HG03442 (cell line): ENCODE results near the gene IGFBP1.

Experiments
- ATAC-seq: cut with Tn5 transposase; IDR thresholded peaks from one replicate; pipeline ENCODE4 v1.9.1; 2021; ENCODE audit warnings: mild to moderate bottlenecking, moderate library complexity; ENCODE audit not compliant: unreplicated experiment

The IGFBP1 gene

DNA sequence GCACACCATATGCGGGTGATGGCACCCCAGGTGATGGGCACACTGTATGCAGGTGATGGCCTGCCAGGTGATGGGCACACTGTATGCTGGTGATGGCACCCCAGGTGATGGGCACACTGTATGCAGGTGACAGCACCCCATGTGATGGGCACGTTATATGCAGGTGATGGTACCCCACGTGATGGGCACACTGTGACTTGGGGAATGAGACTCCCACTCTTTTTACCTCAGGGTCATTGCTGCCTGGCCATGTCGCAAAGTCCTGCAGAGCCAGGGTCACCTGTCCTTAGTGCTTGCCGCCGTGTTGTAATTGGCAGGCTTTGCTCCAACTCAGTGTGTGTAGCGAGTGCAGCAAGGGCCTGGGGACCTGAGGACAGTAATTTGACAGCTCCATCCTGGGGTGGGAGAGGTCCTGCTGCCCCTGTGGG lies 7.8 kb upstream of the IGFBP1 start:
- ATAC-seq, result no peak

DNA sequence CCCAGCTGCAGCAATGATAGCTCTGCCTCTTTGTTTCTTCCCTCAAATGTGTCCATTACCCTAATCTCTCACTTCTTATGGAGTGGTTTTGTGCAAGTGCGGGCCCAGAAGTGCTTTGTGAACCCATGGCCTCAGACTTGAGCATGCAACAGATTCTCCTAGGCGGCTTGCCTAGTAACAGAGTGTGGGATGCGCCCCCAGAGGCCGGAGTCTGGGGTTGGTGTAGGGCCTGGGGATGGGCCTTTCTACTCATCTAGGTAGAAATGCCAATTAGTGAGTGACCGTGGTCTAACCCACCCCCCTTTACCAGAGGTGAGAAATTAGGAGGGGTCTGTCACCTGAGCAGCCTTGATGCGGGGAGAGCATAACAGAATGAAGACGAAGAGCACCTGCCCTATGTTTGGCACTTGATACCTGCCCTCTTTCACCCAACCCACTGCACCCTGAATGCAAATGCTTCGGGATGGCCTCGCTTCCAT lies 7.0 kb upstream of the IGFBP1 start:
- ATAC-seq, result no peak

DNA sequence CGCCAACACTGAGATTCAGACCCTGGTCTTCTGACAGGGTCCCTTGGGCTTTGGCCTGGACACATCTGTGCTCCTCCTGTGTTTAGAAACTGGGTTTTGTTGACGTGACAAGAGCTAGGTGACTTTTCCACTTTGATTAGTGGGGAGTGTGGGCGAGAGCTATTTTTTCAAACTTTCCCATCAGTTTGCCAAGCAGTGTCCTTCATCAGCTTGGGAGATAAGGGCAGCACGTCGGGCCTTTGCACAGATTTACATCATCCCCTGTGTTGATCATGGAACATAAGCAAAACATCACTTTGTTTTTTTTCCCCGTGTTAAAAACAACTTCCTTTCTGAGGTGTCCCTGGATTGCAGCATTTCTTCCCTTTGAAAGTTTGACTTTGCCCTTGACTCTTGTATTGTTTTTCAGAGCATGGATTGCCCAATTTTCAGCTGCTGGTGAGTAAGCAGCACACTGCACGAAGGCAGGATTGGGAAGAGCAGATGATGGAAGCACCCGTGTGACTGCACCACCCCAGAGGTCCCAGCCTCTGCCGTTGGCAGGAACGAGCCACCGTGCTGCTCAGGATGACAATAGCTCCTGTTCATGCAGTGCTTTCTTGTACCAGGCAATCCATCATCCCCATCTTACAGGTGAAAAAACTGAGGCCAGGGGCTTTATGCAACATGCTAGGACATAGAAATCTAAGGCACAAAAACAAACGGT lies 6.4 kb upstream of the IGFBP1 start:
- no peak for ATAC-seq

DNA sequence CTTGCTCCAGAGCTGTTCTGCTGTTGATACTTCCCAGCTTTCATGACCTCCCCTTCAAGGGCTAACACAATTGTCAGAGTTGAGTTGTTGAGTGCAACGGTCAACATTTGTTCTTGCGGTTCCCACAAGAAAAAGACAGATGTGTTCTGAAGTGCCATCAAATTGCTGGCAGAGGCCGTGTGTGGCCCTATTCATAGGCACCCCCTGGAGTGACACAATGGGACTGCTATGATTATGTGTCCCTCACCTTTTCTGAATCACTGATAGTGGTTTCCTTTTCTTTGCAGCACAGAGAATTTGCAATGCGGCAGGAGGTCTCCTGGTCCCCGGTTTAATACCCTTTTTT lies 5.8 kb upstream of the IGFBP1 start:
- ATAC-seq, result no peak

DNA sequence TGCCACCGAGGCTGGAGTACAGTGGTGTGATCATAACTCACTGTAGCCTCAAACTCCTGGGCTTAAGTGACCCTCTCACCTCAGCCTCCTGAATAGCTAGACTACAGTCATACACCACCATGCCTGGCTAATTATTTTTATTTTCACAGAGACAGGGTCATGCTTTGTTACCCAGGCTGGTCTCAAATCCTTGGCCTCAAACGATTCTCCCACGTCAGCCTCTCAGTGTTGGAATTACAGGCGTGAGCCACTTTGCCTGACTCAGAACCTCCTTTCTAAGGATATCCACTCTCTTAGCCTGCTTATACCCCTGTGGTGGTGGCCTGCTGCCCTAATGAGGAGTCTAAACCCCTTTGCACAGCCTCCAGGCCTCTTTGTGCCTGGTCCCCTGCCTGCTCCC lies 4.2 kb upstream of the IGFBP1 start:
- ATAC-seq, result no peak

DNA sequence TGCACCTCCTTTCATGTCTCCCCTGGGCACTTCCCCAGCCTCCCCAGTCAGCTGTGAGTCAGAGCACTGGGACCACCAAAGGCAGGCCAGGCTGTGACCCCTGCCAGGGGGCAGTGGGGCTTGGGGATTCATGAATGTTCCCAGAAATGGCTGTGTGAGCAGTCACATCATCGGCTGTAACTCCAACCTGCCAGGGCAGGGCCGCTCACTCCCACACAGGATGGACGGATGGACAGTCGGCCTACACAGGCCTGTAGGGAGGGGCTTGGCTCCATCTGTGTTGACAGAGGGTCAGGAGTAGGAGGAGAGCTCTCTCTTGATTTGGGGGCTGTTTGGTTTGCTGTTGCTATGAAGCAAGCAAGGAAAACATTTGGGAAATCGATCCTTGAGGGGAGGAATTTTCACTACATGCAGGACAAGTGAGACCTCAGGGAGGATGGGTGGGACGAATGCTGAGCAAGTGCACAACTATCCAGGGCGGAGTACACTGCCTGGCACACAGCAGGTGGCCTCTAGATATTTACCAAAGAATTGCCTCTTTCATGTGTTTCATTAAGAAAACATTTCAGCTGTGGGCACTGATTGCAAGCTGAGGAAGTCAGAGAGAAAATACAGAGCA lies 2.9 kb upstream of the IGFBP1 start:
- no peak for ATAC-seq

DNA sequence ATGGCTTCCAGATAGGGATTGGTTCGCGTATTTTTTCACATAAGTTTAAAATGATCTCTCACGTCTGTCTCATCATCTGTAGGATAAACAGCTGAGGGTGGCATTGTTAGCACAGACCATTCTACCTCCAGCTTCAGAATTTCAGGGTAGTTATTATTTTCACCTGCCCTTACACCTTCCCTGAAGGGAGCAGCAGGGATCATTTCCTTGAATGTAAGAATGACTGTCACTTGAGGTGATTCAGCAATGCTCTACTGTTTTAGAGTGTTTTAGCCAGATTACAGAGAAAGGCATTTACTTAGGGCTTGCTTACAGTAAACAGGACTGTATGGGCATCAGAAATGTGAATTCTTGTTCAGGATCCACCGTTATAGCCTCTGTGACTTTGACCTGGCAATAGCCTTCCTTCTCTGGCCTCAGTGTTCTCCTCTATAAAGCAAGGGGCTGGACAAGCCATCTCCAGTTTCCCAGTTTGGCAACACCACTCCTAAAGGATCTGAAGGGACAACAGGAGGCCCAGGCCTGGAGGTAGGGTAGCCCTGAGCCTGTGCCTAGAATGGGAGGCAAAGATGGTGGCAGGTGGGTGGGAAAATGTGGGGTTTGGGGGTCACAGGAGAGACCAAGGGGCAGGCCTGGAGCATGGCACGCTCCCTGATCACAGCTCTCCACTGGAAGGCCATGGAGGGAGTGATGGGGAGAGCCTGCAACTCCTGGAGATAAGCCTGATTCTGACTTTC lies 1.2 kb upstream of the IGFBP1 start:
- ATAC-seq, result no peak

DNA sequence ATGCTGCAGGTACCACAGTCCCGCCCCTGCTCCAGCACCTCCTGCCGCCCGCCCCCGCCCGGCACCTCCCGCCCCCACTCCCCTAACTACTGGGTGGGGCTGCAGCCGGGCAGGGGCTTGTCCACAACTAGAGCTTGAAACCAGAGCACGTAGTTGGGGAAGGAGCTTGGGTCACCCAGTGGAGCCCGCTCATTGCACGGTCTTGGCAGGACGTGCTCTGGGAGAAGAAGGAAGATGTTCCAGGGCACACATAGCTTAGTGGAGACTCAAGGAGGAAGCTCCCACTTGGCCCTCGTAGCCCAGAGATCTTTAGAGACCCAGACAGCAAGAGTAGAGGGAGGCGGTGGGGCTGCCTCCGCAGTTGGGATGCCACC lies 692 bp downstream of the IGFBP1 start:
- ATAC-seq, result no peak

DNA sequence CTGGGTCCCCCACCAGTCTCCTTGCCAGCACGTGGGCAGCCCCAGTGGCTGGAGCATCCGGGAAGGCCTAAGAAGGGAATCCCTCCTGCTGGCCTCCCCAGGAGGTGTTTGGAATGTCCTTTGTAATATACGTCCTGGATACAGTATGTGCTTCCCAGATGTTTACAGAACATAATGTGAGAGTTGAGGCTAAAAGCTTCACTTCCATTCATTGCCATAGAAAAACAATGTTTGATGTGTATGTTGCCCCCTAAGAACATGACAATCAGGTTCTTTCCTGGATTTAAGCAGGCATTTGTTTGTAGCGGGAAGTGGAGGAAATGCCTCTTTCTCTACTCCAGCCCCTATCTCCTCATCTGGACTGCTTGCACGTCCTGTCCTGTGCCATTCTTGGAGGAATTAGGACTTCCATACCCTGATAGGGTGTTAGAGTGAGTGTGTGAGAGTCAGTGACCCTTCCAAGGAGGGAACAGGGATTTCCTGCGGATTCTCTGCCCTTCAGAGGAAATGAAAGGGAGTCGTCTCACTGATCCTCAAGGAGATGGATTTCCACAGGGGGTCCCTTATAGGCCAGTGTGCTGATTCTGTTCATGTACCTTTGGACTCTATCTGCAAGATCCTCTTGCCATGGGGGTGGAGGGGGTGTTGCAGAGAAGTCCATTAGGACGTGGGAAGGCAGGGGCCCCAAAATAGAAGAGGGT lies 1.2 kb downstream of the IGFBP1 start:
- ATAC-seq, result no peak

DNA sequence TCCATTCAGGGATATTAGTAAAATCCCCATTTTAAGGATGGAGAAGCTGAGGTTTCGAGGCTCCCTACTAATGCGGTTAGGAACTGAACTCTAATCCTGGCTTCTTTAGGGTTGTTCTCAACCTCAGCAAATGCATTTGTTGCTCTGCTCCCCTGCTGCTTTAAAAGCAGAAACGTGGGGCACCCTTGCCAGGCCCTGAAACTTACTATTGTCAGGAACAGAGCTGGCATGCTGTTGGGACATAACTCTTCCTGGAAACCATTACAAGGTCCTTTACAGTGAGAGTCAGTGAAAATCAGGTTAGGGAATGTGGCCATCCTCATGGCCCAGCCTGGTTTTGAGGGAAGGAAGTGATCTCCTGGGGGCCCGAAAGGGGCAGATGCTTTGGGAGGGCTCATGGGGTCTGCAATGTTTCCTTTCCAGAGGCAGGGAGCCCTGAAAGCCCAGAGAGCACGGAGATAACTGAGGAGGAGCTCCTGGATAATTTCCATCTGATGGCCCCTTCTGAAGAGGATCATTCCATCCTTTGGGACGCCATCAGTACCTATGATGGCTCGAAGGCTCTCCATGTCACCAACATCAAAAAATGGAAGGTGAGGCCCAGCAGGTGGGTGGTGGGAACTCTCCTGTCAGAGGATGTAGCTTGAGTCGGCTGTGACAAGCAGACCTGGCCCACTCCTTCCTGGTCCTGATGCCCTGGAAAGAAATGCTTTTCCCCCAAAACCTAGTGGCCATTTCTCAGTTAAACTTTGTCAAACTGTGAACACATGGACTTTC lies 2.0 kb downstream of the IGFBP1 start:
- no peak for ATAC-seq

DNA sequence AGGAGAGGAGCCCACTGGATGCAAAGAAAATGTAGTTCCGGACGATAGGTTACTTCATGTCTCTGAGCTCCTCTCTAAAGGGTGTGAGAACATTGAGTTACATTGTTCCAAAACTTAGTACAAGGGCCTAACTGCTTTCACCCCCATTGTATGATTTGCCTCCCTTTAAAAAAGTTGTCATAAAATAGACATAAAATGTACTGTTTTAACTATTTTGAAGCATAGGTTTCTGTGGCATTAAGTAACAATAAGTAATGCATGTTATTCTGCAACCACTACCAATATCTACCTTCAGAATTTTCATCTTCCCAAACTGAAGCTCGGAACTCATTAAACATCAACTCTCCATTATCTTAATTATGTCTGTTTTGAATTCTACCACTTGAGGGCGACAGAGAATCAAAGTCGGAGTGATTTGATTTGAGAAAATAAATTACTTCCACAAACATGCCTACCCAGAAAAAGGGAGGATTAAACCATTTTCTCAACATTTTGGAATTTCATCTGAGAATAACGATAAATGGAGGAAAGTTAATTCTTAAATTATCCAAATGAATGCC lies 2.7 kb downstream of the IGFBP1 start:
- ATAC-seq, result no peak

DNA sequence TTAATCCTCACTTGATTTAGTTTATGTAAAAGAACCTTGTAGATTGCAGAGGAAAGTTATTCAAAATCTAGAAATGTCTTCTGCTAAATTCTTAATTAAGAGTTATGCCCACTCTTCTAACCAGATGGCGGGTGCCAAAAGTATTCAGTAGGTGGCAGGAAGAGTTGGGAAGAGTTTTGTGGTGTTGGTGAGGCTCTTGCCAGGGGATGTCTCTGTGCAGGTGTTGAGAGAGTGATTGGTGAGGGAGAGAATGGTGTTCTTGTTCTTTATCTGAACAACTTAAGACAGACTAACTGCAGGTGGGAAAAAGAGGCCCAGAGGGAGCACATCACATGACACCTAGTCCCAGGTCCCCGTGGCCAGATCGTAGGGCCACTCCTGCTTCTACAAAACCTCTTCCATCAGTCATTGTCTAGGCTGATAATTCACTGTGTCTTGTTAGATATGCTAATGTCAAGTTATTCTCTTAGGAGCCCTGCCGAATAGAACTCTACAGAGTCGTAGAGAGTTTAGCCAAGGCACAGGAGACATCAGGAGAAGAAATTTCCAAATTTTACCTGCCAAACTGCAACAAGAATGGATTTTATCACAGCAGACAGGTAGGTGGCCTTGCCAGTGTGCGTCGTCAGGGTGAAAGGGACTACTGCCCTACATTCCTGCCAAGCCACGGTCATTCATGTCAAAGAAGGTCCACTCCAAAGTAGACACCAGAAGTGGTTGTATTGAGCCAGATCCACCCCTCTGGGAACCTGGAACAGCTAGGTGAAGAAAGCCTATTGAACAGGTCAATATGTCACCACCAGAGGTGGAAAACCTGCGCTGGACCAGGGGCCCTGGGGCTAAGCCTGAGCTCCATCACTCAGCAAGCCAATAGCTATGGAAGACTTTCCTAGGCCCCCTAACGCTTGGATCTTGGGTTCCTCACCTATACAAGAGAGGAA lies 3.4 kb downstream of the IGFBP1 start:
- no peak for ATAC-seq

DNA sequence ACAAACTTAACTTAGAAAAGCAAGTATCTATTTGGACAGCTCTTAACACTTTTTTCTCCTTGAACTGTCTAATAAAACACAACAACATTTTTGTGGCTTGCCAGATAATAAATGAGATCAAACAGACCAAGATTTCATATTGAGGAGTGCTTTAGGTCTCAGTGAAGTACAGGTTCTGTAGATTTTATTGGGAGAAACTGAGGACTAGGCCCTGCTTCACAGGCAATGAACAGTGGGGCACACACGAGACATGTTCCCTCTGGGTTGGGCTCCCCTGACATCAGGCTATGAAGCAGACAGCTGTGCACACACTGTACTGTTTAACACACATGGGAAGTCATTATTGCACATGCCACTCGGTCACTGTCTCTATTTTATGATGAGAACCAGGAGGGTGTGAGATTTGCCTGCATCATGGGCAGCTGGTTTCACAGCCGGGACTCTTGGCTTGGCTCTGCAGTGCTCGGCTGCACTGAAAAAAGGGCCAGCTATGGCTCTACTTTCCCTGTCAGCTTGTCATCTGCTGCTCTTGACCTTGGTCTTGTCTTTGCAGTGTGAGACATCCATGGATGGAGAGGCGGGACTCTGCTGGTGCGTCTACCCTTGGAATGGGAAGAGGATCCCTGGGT lies 4.2 kb downstream of the IGFBP1 start:
- ATAC-seq, result no peak

DNA sequence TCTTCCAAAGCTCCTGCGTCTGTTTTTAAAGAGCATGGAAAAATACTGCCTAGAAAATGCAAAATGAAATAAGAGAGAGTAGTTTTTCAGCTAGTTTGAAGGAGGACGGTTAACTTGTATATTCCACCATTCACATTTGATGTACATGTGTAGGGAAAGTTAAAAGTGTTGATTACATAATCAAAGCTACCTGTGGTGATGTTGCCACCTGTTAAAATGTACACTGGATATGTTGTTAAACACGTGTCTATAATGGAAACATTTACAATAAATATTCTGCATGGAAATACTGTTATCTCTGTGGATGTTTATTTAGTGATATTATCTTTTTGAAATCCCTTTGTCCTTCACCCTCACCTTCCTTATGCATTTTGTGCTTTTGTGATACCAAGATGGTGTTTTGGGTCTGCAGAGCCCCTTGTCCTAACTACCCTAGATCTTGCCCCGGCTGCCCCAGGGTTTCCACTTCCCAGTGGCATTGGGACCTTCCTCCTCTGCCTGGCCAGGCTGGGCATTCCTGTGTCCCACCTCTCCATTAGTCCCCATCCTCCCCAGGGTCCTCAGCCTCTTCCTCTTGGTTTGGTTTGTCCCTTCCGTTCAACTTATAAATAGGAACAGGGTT lies 5.2 kb downstream of the IGFBP1 start:
- no peak for ATAC-seq

DNA sequence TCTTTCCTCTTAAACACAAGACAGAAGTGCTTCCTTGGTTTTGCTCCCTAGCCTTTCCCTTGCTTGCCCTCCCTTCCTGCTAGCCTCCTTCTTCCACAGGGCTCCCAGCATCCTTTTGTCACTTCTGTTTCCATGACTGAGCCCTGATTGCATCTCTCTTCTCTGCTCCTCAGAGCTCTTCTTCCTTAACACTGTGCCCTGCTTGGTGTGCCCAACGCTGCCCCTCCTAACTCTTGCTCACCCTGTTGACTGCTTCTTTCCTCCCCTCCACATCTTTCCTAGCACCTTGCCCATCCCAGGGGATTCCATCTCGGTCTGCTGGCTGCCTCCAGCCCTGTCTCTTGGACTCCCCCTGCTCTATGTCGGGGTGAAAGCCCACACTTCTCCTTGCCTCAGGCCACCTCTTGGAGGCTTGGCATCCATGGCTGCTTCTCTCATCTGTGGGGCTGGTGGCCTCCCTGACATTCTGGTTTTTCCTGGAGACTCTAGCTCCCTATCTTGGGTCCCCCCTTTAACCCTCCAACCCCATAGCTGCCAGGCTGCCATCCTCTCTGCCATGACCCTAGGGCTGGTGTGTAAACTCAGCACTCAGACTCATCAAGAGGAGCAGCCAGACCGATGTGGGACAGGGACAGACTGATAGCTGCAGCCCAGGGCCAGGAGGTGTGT lies 5.8 kb downstream of the IGFBP1 start:
- no peak for ATAC-seq

DNA sequence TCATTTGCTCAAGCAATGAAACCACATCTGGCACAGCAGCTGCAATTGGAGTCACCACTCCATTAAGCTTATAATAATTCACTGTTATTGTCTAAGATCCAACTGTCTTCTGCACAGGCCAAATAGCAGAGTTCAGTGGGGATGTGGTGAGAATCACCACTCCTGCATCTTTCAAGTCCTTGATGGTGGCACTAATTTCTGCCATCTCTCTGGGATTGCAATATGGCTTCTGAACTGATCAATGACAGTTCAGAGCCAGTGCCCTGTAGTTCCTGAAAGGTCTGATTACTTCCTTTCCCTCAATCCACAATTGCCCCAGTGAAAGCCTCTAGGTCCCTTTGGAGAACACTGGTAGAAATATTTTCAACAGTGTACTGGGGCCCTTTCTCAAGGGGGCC lies 6.4 kb downstream of the IGFBP1 start:
- ATAC-seq, result no peak

DNA sequence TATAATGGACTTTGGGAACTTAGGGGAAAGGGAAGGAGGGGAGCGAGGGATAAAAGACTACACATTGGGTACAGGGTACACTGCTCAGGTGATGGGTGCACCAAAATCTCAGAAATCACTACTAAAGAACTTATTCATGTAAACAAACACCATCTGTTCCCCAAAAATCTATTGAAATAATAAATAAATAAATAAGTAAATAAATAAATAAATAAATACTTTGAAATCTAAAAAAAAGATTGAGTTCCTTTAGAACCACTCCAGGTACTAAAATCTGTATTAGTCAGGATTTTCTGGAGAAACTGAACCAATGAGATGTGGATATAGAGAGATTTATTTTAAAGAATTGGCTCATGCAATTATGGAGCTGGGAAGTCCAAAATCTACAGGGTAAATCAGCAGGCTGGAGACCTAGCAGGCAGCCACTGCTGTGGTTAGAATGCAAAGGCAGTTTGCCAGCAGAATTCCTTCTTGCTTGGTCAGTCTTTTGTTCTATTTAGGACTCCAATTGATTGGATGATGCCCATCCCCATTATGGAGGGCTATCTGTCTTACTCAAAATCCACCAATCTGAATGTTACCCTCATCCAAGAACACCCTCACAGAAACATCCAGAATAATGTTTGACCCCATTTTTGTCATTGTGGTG lies 8.9 kb downstream of the IGFBP1 start:
- no peak for ATAC-seq

DNA sequence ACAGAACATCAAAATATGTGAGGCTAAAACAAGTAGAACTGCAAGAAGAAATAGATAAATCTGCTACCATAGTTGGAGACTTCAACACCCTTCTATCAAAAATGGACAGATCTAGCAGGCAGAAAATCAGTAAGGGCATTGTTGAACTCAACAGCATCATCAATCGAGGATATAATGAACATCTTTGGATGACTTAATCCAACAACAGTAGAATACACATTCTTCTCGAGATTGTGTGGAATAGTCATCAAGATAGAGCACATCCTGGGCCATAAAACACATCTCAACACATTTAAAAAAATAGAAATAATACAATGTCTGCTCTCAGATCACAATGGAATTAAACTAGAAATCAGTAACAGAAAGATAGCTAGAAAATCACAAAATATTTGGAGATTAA lies 9.9 kb downstream of the IGFBP1 start:
- no peak for ATAC-seq
